GM12878 (cell line): ENCODE data around the gene VGLL4. TPM values are rescaled to one million over a fixed set of nuclear protein-coding genes. Genes with fewer than 3 reads are reported as not detected.
A peak's percentile ranks its signal among the peaks of the same experiment; 100 is the strongest.

ENCODE experiments used
- BMI1 ChIP-seq: fragments of 450-650 bp; IDR thresholded peaks from 2 replicates; pipeline ENCODE4 v1.6.1; 2016; ENCODE audit warnings: mild to moderate bottlenecking, moderate library complexity, borderline replicate concordance
- EGR1 ChIP-seq, 2 experiments: IDR thresholded peaks; 1 replicate in 1 of 2; 2 replicates in 1 of 2; pipeline ENCODE4 v1.6.1; 2011 to 2012; ENCODE audit warnings: low read depth in 2 of 2, low read length in 2 of 2, borderline replicate concordance in 1 of 2, mild to moderate bottlenecking in 1 of 2, moderate library complexity in 1 of 2
- HCFC1 ChIP-seq: fragments of 150-350 bp; IDR thresholded peaks from 2 replicates; pipeline ENCODE4 v1.6.1; 2014; ENCODE audit warnings: low read length
- NFYB ChIP-seq: IDR thresholded peaks from 2 replicates; pipeline ENCODE4 v1.6.1; 2011; ENCODE audit warnings: low read depth, mild to moderate bottlenecking, low read length, improper control_type of control experiment, moderate library complexity; ENCODE audit not compliant: insufficient read depth
- PAX8 ChIP-seq: fragments of 450-650 bp; IDR thresholded peaks from 2 replicates; pipeline ENCODE4 v1.6.1; 2017; ENCODE audit warnings: mild to moderate bottlenecking, moderate library complexity
- POLR2A ChIP-seq: IDR thresholded peaks from 2 replicates; pipeline ENCODE4 v1.6.1; 2011; ENCODE audit warnings: low read depth, mild to moderate bottlenecking, low read length
- SUPT20H ChIP-seq: IDR thresholded peaks from 2 replicates; pipeline ENCODE4 v1.6.1; 2011; ENCODE audit warnings: low read depth, mild to moderate bottlenecking, low read length, moderate library complexity, borderline replicate concordance; ENCODE audit not compliant: control insufficient read depth
- TCF7 ChIP-seq: IDR thresholded peaks from 2 replicates; pipeline ENCODE4 v1.6.1; 2014; ENCODE audit warnings: antibody characterized with exemption, borderline replicate concordance
- YY1 ChIP-seq: IDR thresholded peaks from 2 replicates; pipeline ENCODE4 v1.6.1; 2011; ENCODE audit warnings: low read depth, mild to moderate bottlenecking, low read length
- polyA plus RNA-seq, 11 experiments: library from polyadenylated mRNA; depleted of rRNA in 4 of 11; unstranded in 6 of 11; stranded (reverse) in 5 of 11; fragments of >200 nt; fragmentation: Nextera tagmentation in 4 of 11; fragmentation: Illumina TruSeq in 1 of 11; extraction: Ambion mirVana in 4 of 11; extraction: Trizol in 1 of 11; gene quantifications; 1 replicate in 1 of 11; 2 replicates in 10 of 11; pipeline versions ENCODE4 v1.2.1 to v1.2.3, GENCODE V29; 2011 to 2016; ENCODE audit warnings: inconsistent platforms in 2 of 11, missing spikeins in 2 of 11, low read depth in 1 of 11
- total RNA-seq, 4 experiments: library from RNA; depleted of rRNA in 3 of 4; stranded (reverse); fragments of >200 nt in 3 of 4; fragmentation: Illumina TruSeq in 1 of 4; extraction: Trizol in 1 of 4; gene quantifications; 2 replicates each; pipeline versions ENCODE4 v1.2.1 to v1.2.3, GENCODE V29; 2013 to 2021
- TF ChIP-seq, protein P1 (sequence below): fragments of 450-650 bp; formaldehyde crosslinking; IDR thresholded peaks from 2 replicates; pipeline ENCODE4 v1.4.0; 2020; ENCODE audit warnings: mild to moderate bottlenecking, moderate library complexity
- TF ChIP-seq, protein P2 (sequence below): IDR thresholded peaks from 2 replicates; pipeline ENCODE4 v1.6.1; 2011; ENCODE audit warnings: low read depth, mild to moderate bottlenecking, low read length, moderate library complexity, borderline replicate concordance; ENCODE audit errors: extremely low read depth
- TF ChIP-seq, protein P3 (sequence below): IDR thresholded peaks from 2 replicates; pipeline ENCODE4 v1.6.1; 2012; ENCODE audit warnings: low read length, inconsistent platforms
- TF ChIP-seq, protein P4 (sequence below): fragments of 450-650 bp; IDR thresholded peaks from 2 replicates; pipeline ENCODE4 v1.6.1; 2018; ENCODE audit warnings: mild to moderate bottlenecking, low read depth, moderate library complexity; ENCODE audit not compliant: partially characterized antibody
- TF ChIP-seq, protein P5 (sequence below): fragments of 150-350 bp; IDR thresholded peaks from 2 replicates; pipeline ENCODE4 v1.6.1; 2014; ENCODE audit warnings: mild to moderate bottlenecking, low read depth, low read length
- TF ChIP-seq, protein P6 (sequence below): IDR thresholded peaks from 2 replicates; pipeline ENCODE4 v1.6.1; 2012; ENCODE audit warnings: mild to moderate bottlenecking, low read depth, low read length
- TF ChIP-seq, protein P7 (sequence below): IDR thresholded peaks from 2 replicates; pipeline ENCODE4 v1.6.1; 2012; ENCODE audit warnings: low read depth, low read length, improper control_type of control experiment

The VGLL4 gene
- total and polyA plus RNA-seq, 10 of the 15 experiments (the other 5 are each of a cell fraction or from before 2014, with no cell fraction given), result 0.44 to 38.1 (median 16.1) TPM

DNA sequence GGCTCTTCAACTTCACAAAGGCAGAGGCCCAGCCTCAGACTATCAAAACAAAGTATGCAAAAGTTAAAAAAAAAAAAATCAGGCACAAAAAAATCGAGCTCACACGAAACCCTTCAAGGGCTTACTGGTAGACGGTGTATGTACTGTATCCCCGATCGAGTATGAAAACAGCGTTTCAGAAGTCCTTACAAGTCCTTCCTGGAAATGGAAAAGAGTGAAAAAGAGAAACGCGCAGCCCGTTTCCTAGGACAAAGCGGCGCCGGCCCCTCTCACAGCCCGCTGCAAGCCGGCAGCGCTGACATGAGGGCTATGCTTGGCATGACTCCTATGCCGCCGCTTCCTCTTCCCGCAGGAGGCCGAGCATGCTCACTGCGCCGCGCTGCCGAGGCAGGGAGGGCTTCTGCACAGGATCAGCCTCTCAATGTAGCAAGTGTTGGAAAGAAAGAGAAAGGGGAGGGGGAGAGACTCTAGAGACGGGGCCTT lies at the start of gene VGLL4 (continued):
- TF ChIP-seq, protein P1, sequence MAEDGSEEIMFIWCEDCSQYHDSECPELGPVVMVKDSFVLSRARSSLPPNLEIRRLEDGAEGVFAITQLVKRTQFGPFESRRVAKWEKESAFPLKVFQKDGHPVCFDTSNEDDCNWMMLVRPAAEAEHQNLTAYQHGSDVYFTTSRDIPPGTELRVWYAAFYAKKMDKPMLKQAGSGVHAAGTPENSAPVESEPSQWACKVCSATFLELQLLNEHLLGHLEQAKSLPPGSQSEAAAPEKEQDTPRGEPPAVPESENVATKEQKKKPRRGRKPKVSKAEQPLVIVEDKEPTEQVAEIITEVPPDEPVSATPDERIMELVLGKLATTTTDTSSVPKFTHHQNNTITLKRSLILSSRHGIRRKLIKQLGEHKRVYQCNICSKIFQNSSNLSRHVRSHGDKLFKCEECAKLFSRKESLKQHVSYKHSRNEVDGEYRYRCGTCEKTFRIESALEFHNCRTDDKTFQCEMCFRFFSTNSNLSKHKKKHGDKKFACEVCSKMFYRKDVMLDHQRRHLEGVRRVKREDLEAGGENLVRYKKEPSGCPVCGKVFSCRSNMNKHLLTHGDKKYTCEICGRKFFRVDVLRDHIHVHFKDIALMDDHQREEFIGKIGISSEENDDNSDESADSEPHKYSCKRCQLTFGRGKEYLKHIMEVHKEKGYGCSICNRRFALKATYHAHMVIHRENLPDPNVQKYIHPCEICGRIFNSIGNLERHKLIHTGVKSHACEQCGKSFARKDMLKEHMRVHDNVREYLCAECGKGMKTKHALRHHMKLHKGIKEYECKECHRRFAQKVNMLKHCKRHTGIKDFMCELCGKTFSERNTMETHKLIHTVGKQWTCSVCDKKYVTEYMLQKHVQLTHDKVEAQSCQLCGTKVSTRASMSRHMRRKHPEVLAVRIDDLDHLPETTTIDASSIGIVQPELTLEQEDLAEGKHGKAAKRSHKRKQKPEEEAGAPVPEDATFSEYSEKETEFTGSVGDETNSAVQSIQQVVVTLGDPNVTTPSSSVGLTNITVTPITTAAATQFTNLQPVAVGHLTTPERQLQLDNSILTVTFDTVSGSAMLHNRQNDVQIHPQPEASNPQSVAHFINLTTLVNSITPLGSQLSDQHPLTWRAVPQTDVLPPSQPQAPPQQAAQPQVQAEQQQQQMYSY (CRISPR knock-in tag), result no peak
- TF ChIP-seq, protein P2, sequence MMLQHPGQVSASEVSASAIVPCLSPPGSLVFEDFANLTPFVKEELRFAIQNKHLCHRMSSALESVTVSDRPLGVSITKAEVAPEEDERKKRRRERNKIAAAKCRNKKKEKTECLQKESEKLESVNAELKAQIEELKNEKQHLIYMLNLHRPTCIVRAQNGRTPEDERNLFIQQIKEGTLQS, result no peak
- no peak for TF ChIP-seq HCFC1
- TF ChIP-seq, protein P3, sequence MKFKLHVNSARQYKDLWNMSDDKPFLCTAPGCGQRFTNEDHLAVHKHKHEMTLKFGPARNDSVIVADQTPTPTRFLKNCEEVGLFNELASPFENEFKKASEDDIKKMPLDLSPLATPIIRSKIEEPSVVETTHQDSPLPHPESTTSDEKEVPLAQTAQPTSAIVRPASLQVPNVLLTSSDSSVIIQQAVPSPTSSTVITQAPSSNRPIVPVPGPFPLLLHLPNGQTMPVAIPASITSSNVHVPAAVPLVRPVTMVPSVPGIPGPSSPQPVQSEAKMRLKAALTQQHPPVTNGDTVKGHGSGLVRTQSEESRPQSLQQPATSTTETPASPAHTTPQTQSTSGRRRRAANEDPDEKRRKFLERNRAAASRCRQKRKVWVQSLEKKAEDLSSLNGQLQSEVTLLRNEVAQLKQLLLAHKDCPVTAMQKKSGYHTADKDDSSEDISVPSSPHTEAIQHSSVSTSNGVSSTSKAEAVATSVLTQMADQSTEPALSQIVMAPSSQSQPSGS, result no peak
- no peak for TF ChIP-seq TCF7
- no peak for TF ChIP-seq PAX8
- TF ChIP-seq BMI1, result no peak
- no peak; the same call in 1 of the 2 replicates for TF ChIP-seq YY1
- TF ChIP-seq, protein P4, sequence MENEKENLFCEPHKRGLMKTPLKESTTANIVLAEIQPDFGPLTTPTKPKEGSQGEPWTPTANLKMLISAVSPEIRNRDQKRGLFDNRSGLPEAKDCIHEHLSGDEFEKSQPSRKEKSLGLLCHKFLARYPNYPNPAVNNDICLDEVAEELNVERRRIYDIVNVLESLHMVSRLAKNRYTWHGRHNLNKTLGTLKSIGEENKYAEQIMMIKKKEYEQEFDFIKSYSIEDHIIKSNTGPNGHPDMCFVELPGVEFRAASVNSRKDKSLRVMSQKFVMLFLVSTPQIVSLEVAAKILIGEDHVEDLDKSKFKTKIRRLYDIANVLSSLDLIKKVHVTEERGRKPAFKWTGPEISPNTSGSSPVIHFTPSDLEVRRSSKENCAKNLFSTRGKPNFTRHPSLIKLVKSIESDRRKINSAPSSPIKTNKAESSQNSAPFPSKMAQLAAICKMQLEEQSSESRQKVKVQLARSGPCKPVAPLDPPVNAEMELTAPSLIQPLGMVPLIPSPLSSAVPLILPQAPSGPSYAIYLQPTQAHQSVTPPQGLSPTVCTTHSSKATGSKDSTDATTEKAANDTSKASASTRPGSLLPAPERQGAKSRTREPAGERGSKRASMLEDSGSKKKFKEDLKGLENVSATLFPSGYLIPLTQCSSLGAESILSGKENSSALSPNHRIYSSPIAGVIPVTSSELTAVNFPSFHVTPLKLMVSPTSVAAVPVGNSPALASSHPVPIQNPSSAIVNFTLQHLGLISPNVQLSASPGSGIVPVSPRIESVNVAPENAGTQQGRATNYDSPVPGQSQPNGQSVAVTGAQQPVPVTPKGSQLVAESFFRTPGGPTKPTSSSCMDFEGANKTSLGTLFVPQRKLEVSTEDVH, result no peak
- no peak for TF ChIP-seq NFYB
- TF ChIP-seq, protein P5, sequence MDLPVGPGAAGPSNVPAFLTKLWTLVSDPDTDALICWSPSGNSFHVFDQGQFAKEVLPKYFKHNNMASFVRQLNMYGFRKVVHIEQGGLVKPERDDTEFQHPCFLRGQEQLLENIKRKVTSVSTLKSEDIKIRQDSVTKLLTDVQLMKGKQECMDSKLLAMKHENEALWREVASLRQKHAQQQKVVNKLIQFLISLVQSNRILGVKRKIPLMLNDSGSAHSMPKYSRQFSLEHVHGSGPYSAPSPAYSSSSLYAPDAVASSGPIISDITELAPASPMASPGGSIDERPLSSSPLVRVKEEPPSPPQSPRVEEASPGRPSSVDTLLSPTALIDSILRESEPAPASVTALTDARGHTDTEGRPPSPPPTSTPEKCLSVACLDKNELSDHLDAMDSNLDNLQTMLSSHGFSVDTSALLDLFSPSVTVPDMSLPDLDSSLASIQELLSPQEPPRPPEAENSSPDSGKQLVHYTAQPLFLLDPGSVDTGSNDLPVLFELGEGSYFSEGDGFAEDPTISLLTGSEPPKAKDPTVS, result no peak
- TF ChIP-seq EGR1 (IDR thresholded peaks at IDR 0.05; ENCODE audit: borderline replicate concordance in 1 of 2, low read depth in 2 of 2, low read length in 2 of 2), result no peak
- TF ChIP-seq SUPT20H, result no peak
- TF ChIP-seq, protein P6, sequence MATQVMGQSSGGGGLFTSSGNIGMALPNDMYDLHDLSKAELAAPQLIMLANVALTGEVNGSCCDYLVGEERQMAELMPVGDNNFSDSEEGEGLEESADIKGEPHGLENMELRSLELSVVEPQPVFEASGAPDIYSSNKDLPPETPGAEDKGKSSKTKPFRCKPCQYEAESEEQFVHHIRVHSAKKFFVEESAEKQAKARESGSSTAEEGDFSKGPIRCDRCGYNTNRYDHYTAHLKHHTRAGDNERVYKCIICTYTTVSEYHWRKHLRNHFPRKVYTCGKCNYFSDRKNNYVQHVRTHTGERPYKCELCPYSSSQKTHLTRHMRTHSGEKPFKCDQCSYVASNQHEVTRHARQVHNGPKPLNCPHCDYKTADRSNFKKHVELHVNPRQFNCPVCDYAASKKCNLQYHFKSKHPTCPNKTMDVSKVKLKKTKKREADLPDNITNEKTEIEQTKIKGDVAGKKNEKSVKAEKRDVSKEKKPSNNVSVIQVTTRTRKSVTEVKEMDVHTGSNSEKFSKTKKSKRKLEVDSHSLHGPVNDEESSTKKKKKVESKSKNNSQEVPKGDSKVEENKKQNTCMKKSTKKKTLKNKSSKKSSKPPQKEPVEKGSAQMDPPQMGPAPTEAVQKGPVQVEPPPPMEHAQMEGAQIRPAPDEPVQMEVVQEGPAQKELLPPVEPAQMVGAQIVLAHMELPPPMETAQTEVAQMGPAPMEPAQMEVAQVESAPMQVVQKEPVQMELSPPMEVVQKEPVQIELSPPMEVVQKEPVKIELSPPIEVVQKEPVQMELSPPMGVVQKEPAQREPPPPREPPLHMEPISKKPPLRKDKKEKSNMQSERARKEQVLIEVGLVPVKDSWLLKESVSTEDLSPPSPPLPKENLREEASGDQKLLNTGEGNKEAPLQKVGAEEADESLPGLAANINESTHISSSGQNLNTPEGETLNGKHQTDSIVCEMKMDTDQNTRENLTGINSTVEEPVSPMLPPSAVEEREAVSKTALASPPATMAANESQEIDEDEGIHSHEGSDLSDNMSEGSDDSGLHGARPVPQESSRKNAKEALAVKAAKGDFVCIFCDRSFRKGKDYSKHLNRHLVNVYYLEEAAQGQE, result no peak
- peak; percentile 75 for TF ChIP-seq POLR2A
- TF ChIP-seq, protein P7, sequence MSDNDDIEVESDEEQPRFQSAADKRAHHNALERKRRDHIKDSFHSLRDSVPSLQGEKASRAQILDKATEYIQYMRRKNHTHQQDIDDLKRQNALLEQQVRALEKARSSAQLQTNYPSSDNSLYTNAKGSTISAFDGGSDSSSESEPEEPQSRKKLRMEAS, result peak; percentile 76
